GM18502 (cell line): ENCODE data around the gene ACSF3.
"Not testable (repeated sequence)": the region's sequence is repeated elsewhere in the genome, so short reads cannot be mapped to it uniquely, and the experiment has no call there.

Source experiments
- ATAC-seq: cut with Tn5 transposase; IDR thresholded peaks from one replicate; pipeline ENCODE4 v1.9.1; 2021; ENCODE audit warnings: mild to moderate bottlenecking; ENCODE audit not compliant: unreplicated experiment, poor library complexity

ACSF3 gene

GRCh38 chr16:89071686-89072547, 21.7 kb upstream of the ACSF3 start:
- ATAC-seq = no peak

- ATAC-seq = no peak
Observed at GRCh38 chr16:89072548-89073130, 21.0 kb upstream of the ACSF3 start.

GRCh38 chr16:89073346-89074071, 20.1 kb upstream of the ACSF3 start:
- no peak for ATAC-seq

- ATAC-seq = not testable (repeated sequence)
Observed at GRCh38 chr16:89074072-89074674, 19.5 kb upstream of the ACSF3 start.

- ATAC-seq = no peak
Observed at GRCh38 chr16:89074803-89075688, 18.6 kb upstream of the ACSF3 start.

GRCh38 chr16:89076159-89076558, 17.5 kb upstream of the ACSF3 start:
- ATAC-seq = no peak

GRCh38 chr16:89077076-89077475, 16.6 kb upstream of the ACSF3 start:
- ATAC-seq = no peak

- no peak for ATAC-seq
Observed at GRCh38 chr16:89078172-89078571, 15.5 kb upstream of the ACSF3 start.

- no peak for ATAC-seq
Observed at GRCh38 chr16:89079434-89079980, 14.1 kb upstream of the ACSF3 start.

- ATAC-seq = no peak
Observed at GRCh38 chr16:89080196-89080853, 13.3 kb upstream of the ACSF3 start.

- ATAC-seq = no peak
Observed at GRCh38 chr16:89081556-89081955, 12.1 kb upstream of the ACSF3 start.

- no peak for ATAC-seq
Observed at GRCh38 chr16:89084411-89084810, 9.2 kb upstream of the ACSF3 start.

- no peak for ATAC-seq
Observed at GRCh38 chr16:89084814-89085612, 8.6 kb upstream of the ACSF3 start.

- ATAC-seq = no peak
Observed at GRCh38 chr16:89085755-89086154, 7.9 kb upstream of the ACSF3 start.

- ATAC-seq = no peak
Observed at GRCh38 chr16:89087922-89088497, 5.6 kb upstream of the ACSF3 start.

GRCh38 chr16:89089120-89089519, 4.5 kb upstream of the ACSF3 start:
- ATAC-seq = no peak

GRCh38 chr16:89090182-89090630, 3.4 kb upstream of the ACSF3 start:
- ATAC-seq = no peak
